GM12872 (cell line): ENCODE results near the gene DRG1.

Experiments
- TF ChIP-seq, protein P1 (sequence below): IDR thresholded peaks from 3 replicates; pipeline ENCODE4 v1.5.1; 2011; ENCODE audit warnings: low read depth, mild to moderate bottlenecking, low read length, moderate library complexity; ENCODE audit not compliant: insufficient read depth

Gene DRG1, protein sequence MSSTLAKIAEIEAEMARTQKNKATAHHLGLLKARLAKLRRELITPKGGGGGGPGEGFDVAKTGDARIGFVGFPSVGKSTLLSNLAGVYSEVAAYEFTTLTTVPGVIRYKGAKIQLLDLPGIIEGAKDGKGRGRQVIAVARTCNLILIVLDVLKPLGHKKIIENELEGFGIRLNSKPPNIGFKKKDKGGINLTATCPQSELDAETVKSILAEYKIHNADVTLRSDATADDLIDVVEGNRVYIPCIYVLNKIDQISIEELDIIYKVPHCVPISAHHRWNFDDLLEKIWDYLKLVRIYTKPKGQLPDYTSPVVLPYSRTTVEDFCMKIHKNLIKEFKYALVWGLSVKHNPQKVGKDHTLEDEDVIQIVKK

DNA sequence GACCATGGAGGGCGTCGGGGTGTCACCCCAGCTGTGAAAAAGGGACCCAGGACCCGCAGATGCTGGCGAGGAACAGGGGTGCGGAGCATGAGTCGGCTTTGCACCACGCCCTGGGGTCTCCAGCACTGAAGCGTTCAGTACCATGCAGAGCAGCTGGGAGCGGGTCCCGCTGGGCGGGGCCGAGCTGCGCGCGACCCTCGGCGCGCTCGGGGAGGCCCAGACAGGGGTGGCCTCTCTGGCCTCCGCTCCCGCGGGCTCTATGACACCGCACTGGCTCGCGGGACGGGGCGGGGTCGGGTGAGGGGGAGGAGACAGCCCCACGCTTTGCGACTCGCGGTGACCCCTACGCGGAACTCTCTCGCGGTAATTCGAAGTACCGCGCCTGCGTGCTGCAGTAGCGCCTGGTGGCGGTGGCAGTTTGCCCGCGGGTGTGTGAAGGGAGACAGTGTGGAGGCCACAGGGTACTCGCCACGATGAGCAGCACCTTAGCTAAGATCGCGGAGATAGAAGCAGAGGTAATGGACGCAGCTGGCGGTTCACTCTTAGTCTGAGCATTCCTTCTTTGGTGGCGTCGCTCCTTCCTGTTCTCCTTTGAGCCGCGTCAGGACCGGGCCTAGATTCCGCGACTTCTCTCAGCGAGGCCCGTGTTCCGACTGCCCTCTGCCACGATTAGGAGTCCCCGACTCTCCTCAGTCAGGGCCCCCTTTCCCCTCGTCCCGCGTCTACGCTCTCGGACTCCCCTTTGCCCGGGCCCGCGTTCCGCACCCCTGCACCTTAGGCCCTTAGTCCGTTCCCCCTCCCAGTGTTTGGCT is at the start of gene DRG1:
DRG1 (plus strand) TSS at position 394 of the 812 bp plus-strand sequence; CDS start at position 474, 80 bp downstream.
- TF ChIP-seq, protein P1, sequence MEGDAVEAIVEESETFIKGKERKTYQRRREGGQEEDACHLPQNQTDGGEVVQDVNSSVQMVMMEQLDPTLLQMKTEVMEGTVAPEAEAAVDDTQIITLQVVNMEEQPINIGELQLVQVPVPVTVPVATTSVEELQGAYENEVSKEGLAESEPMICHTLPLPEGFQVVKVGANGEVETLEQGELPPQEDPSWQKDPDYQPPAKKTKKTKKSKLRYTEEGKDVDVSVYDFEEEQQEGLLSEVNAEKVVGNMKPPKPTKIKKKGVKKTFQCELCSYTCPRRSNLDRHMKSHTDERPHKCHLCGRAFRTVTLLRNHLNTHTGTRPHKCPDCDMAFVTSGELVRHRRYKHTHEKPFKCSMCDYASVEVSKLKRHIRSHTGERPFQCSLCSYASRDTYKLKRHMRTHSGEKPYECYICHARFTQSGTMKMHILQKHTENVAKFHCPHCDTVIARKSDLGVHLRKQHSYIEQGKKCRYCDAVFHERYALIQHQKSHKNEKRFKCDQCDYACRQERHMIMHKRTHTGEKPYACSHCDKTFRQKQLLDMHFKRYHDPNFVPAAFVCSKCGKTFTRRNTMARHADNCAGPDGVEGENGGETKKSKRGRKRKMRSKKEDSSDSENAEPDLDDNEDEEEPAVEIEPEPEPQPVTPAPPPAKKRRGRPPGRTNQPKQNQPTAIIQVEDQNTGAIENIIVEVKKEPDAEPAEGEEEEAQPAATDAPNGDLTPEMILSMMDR: no peak

DNA sequence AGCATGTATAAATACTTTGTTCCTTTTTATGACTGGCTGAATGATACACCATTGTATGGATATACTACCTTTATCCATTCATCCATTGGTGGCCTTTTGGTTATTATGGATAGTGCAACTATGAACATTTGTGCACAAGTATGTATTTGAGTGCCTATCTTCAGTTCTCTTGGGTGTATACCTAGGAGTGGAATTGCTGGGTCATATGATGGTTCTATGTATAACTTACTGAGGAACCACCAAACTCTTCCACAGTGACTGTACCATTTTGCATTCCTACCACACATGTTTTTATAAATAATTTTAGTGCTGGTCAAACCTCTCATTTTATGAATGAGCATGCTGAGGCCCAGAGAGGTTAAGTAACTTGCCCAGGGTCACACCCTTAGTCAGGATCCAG is 49.4 kb upstream of the DRG1 start:
- TF ChIP-seq, protein P1: no peak

DNA sequence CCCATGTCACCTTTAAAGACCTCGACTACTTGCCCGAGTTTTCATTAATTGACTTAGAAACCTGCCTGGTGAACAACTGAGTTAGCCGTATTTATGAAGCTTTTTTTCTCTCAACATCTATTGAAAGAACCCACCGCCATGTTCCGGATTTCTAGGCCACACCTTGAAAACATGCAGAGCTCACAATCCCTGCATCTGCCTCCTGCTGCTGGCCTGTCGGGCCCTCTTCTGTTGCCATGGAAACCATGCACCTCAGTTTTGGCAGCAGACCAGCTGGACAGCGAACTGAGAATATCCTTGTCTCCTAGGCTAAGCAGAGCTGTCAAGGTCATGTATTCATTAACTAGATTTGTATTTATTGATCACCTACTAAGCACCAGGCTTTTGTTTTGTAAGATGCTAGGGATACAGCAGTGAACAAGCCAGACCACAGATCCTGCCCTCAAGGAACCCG is 49.0 kb upstream of the DRG1 start:
- TF ChIP-seq, protein P1: no peak

DNA sequence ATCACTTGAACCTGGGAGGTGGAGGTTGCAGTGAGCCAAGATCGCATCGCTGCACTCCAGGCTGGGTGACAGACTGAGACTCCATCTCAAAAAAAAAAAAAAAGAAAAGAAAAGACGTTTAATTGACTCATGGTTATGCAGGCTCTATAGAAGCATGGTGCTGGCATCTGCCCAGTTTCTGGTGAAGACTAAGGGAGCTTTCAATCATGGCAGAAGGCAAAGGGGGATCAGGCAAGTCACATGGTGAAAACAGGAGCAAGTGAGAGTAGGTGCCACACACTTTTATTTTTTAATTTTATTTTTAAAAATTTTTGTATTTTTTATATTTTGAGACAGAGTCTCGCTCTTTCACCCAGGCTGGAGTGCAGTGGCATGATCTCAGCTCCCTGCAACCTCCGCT is 44.9 kb upstream of the DRG1 start:
- TF ChIP-seq, protein P1: no peak

DNA sequence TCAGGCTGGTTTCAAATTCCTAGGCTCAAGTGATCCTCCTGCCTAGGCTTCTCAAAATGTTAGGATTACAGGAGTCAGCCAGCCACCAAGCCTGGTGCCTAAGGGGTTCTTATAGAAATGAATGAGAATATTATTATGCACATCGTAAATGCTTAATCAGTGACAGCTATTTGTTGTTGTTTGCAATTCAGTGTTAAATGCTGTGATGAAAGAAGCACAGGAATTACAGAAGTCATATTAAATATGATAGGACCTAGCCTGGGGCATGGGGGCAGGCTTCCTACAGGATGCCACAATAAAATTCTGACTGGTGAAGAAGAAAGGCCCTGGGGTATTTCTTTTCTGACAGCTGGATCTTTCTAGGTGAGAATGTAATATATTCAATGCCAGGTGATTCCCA is 39.4 kb upstream of the DRG1 start:
- TF ChIP-seq, protein P1: no peak

DNA sequence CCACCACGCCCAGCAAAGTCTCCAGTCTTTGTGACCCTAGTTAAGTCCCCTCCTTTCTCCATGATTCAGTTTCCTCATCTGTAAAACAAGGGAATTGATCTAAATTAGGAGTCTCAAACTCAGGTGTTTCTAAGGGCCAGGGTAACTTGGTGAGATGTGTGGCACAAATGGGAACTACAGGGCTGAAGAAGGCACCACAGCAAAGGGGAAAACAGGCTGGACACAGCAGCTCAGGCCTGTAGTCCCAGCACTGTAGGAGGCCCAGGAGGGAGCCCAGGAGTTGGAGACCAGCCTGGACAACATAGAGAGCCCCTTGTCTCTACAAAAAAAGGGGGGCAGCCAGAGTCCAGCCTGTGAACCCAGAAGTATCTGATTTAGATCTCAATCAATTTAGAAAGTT is 37.7 kb upstream of the DRG1 start:
- TF ChIP-seq, protein P1: no peak

DNA sequence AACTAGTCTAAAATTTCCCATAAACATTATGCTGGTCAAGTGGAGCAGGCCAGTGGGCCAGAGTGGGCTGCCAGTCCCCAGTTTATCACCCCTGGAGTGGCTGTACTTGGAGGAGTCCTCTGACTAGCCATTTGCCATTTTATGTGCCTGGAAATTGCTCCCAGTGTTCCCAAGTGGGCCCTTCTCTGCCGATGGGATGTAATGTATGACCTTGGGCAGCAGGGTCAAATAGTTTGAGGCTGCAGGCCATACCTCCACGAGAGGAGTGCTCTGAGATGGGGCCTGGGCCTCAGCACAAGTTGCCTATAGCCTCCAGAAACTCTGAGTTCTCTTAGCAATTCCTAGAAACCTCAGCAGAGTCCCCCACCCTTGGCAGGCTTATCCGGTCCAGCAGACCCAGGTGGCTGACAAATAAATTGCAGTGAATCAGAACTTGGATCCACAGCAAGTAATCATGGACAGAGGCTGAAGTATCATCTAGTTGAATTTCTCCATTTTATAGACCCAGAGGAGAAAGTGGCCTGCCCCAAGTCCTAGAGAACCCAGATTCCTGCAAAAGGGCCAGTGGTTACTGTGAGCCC is 35.4 kb upstream of the DRG1 start:
- TF ChIP-seq, protein P1: no peak
